ENCODE measurements around the gene TMEM43. TPM values are rescaled to one million over a fixed set of nuclear protein-coding genes. Genes with fewer than 3 reads are reported as not detected.

Gene TMEM43
- total and polyA plus RNA-seq, 2 of the 8 experiments (the other 6 are each of a cell fraction or from before 2014, with no cell fraction given), result 27.0 to 33.7 TPM

GRCh38 chr3:14082108-14082657 lies 42.7 kb upstream of the TMEM43 start (continued):
- TF ChIP-seq CHD7 (IDR thresholded peaks at IDR 0.05; ENCODE audit: insufficient replicate concordance, low read length) (no peak), SP2 (IDR thresholded peaks at IDR 0.05; ENCODE audit: low read length) (no peak), SRF (IDR thresholded peaks at IDR 0.05; ENCODE audit: low read depth, low read length) (no peak), FOSL1 (IDR thresholded peaks at IDR 0.05; ENCODE audit: insufficient read depth, low read depth, low read length) (no peak), SIRT6 (IDR thresholded peaks at IDR 0.05; ENCODE audit: low read length) (no peak), CTCF (IDR thresholded peaks at IDR 0.05; ENCODE audit: control extremely low read depth in 1 of 3, insufficient read depth in 1 of 3, low read depth in 1 of 3, low read length in 3 of 3) (no peak), RXRA (IDR thresholded peaks at IDR 0.05; ENCODE audit: insufficient read depth, low read depth, low read length) (no peak), HDAC6 (IDR thresholded peaks at IDR 0.05; ENCODE audit: low read depth, low read length) (no peak), KDM4A (IDR thresholded peaks at IDR 0.05; ENCODE audit: low read depth, low read length, severe bottlenecking) (no peak)
